H9 (cell line): ENCODE data around the gene SRCAP. TPM values are rescaled to one million over a fixed set of nuclear protein-coding genes. Genes with fewer than 3 reads are reported as not detected.

Source experiments
- DNase-seq: peaks from one replicate; pipeline ENCODE4 v3.0.0-alpha.2; 2017
- H2AFZ ChIP-seq: one replicate; pipeline ENCODE4 v1.6.1; 2013; ENCODE audit warnings: mild to moderate bottlenecking, low read length, control low read depth, moderate library complexity
- H2AK5ac ChIP-seq: 2 replicates; pipeline ENCODE4 v1.6.1; 2013; ENCODE audit warnings: low read length, control low read depth, mixed read lengths; ENCODE audit not compliant: insufficient read length
- H2BK120ac ChIP-seq: one replicate; pipeline ENCODE4 v1.6.1; 2013; ENCODE audit warnings: low read depth, mild to moderate bottlenecking, low read length, control low read depth, inconsistent platforms; ENCODE audit not compliant: poor library complexity, severe bottlenecking
- H2BK12ac ChIP-seq: 2 replicates; pipeline ENCODE4 v1.6.1; 2013; ENCODE audit warnings: low read length, control low read depth, mixed read lengths, low read depth; ENCODE audit not compliant: insufficient read length
- H2BK15ac ChIP-seq: 2 replicates; pipeline ENCODE4 v1.6.1; 2013; ENCODE audit warnings: low read depth, low read length, control low read depth
- H2BK20ac ChIP-seq: one replicate; pipeline ENCODE4 v1.6.1; 2013; ENCODE audit warnings: low read depth, mild to moderate bottlenecking, low read length, control low read depth, inconsistent platforms; ENCODE audit not compliant: poor library complexity, severe bottlenecking
- H2BK5ac ChIP-seq: 2 replicates; pipeline ENCODE4 v1.6.1; 2013; ENCODE audit warnings: low read length, control low read depth, mixed read lengths; ENCODE audit not compliant: insufficient read length
- H3K14ac ChIP-seq: 2 replicates; pipeline ENCODE4 v1.6.1; 2013; ENCODE audit warnings: low read length, control low read depth; ENCODE audit not compliant: insufficient read depth
- H3K18ac ChIP-seq: 2 replicates; pipeline ENCODE4 v1.6.1; 2013; ENCODE audit warnings: low read depth, mild to moderate bottlenecking, mixed read lengths, low read length, control low read depth; ENCODE audit not compliant: insufficient read length
- H3K23ac ChIP-seq: 2 replicates; pipeline ENCODE4 v1.6.1; 2013; ENCODE audit warnings: low read length, control low read depth, mixed read lengths, low read depth; ENCODE audit not compliant: insufficient read length
- H3K23me2 ChIP-seq: 2 replicates; pipeline ENCODE4 v1.6.1; 2013; ENCODE audit warnings: low read depth, mild to moderate bottlenecking, mixed read lengths, low read length, control low read depth; ENCODE audit not compliant: insufficient read length, poor library complexity, severe bottlenecking
- H3K27ac ChIP-seq: 2 replicates; pipeline ENCODE4 v1.5.1; 2013; ENCODE audit warnings: low read length, control low read depth, mixed read lengths, low read depth; ENCODE audit not compliant: insufficient read length
- H3K27me3 ChIP-seq: 2 replicates; pipeline ENCODE4 v1.6.1; 2013; ENCODE audit warnings: low read length, control low read depth, inconsistent platforms; ENCODE audit not compliant: insufficient read depth
- H3K4ac ChIP-seq: 2 replicates; pipeline ENCODE4 v1.6.1; 2013; ENCODE audit warnings: low read depth, mild to moderate bottlenecking, control low read depth, inconsistent platforms, low read length, moderate library complexity
- H3K4me1 ChIP-seq: 2 replicates; pipeline ENCODE4 v1.6.1; 2013; ENCODE audit warnings: low read length, control low read depth, inconsistent platforms; ENCODE audit not compliant: insufficient read depth
- H3K4me2 ChIP-seq: 2 replicates; pipeline ENCODE4 v1.6.1; 2013; ENCODE audit warnings: low read length, control low read depth, mixed read lengths; ENCODE audit not compliant: insufficient read length, insufficient read depth
- H3K56ac ChIP-seq: 2 replicates; pipeline ENCODE4 v1.6.1; 2013; ENCODE audit warnings: low read depth, mild to moderate bottlenecking, mixed read lengths, low read length, control low read depth; ENCODE audit not compliant: insufficient read length
- H3K79me1 ChIP-seq: 2 replicates; pipeline ENCODE4 v1.6.1; 2013; ENCODE audit warnings: low read depth, mild to moderate bottlenecking, moderate library complexity, low read length, control low read depth, inconsistent platforms; ENCODE audit not compliant: insufficient read depth, poor library complexity, severe bottlenecking
- H3K79me2 ChIP-seq: 2 replicates; pipeline ENCODE4 v1.6.1; 2013; ENCODE audit warnings: low read length, control low read depth, inconsistent platforms; ENCODE audit not compliant: insufficient read depth
- H3K9ac ChIP-seq: 2 replicates; pipeline ENCODE4 v1.6.1; 2013; ENCODE audit warnings: low read length, control low read depth, mixed read lengths; ENCODE audit not compliant: insufficient read length; ENCODE audit errors: extremely low read depth
- H3K9me3 ChIP-seq: one replicate; pipeline ENCODE4 v1.6.1; 2013; ENCODE audit warnings: low read depth, low read length, inconsistent platforms; ENCODE audit not compliant: control insufficient read depth
- H3T11ph ChIP-seq: one replicate; pipeline ENCODE4 v1.6.1; 2013; ENCODE audit warnings: mild to moderate bottlenecking, low read length, control low read depth, inconsistent platforms
- H4K20me1 ChIP-seq: one replicate; pipeline ENCODE4 v1.6.1; 2013; ENCODE audit not compliant: control insufficient read depth, insufficient read length, insufficient read depth
- H4K5ac ChIP-seq: 2 replicates; pipeline ENCODE4 v1.6.1; 2013; ENCODE audit warnings: low read depth, mild to moderate bottlenecking, mixed read lengths, low read length, control low read depth; ENCODE audit not compliant: insufficient read length
- H4K8ac ChIP-seq: replicated peaks from 2 replicates; pipeline ENCODE4 v1.6.1; 2013; ENCODE audit warnings: low read length, control low read depth, mixed read lengths, low read depth; ENCODE audit not compliant: insufficient read length
- H4K91ac ChIP-seq: 2 replicates; pipeline ENCODE4 v1.6.1; 2013; ENCODE audit warnings: low read depth, mild to moderate bottlenecking, moderate library complexity, mixed read lengths, low read length, control low read depth; ENCODE audit not compliant: insufficient read length
- H3K27ac Mint-ChIP-seq, 3 experiments: 2 replicates in 2 of 3; 3 replicates in 1 of 3; pipeline ENCODE4 v1.8.0; 2020 to 2021; ENCODE audit warnings: mixed read lengths in 3 of 3, mild to moderate bottlenecking in 1 of 3, moderate library complexity in 1 of 3
- H3K27me3 Mint-ChIP-seq: 2 replicates; pipeline ENCODE4 v1.8.0; 2021; ENCODE audit warnings: low read depth, mild to moderate bottlenecking, moderate library complexity, mixed read lengths
- H3K36me3 Mint-ChIP-seq, 3 experiments: 2 replicates in 2 of 3; 3 replicates in 1 of 3; pipeline ENCODE4 v1.8.0; 2020 to 2021; ENCODE audit warnings: low read depth in 3 of 3, mixed read lengths in 3 of 3; ENCODE audit not compliant: insufficient read depth in 1 of 3
- H3K4me1 Mint-ChIP-seq, 2 experiments: 2 replicates each; pipeline ENCODE4 v1.8.0; 2020; ENCODE audit warnings: mixed read lengths in 2 of 2
- H3K4me3 Mint-ChIP-seq, 2 experiments: 2 replicates in 1 of 2; 3 replicates in 1 of 2; pipeline ENCODE4 v1.8.0; 2020 to 2021; ENCODE audit warnings: mild to moderate bottlenecking in 2 of 2, mixed read lengths in 2 of 2, moderate library complexity in 1 of 2
- H3K9me3 Mint-ChIP-seq, 2 experiments: 2 replicates in 1 of 2; 3 replicates in 1 of 2; pipeline ENCODE4 v1.8.0; 2020; ENCODE audit warnings: mild to moderate bottlenecking in 2 of 2, mixed read lengths in 2 of 2, moderate library complexity in 1 of 2
- CTCF ChIP-seq: fragments of 200-600 bp; sonication (generic); conservative IDR thresholded peaks from 3 replicates; pipeline ENCODE4 v1.8.0; 2021; ENCODE audit warnings: antibody characterized with exemption, mild to moderate bottlenecking
- WGBS: extraction: QIAGEN DNeasy Blood & Tissue Kit; methylation state at CpG from one replicate; pipeline ENCODE4 v1.1.7; 2013; ENCODE audit warnings: missing lambda C conversion rate, low lambda C conversion rate, mixed read lengths; ENCODE audit not compliant: insufficient read length; ENCODE audit errors: extremely low coverage; 5-methylcytosine and 5-hydroxymethylcytosine counted together
- total RNA-seq: library from RNA; stranded (reverse); gene quantifications from 2 replicates; pipeline ENCODE4 v1.2.1, GENCODE V29; 2021

Gene SRCAP
- total RNA-seq, 1 experiment from 2014 or later: 63.1 TPM

GRCh38 chr16:30665155-30665829 is 33.7 kb upstream of the SRCAP start:
- peaks cover 5% of the 10 kb centered on the region for H3K23me2 ChIP-seq
- H3K4me1 ChIP-seq: no peaks in the 10 kb centered on the region
- TF ChIP-seq CTCF: no peak
- no peak overlapping the region for H3K23ac ChIP-seq
- H2BK15ac ChIP-seq: no peak overlapping the region
- H4K20me1 ChIP-seq: no peaks in the 10 kb centered on the region
- no peak overlapping the region for H2BK12ac ChIP-seq
- H2AK5ac ChIP-seq: no peak overlapping the region
- H2BK20ac ChIP-seq: no peak overlapping the region
- peaks cover 22% of the 10 kb centered on the region; the same call in 1 of the 2 replicates for H3K27me3 ChIP-seq
- H3K79me1 ChIP-seq: no peaks in the 10 kb centered on the region
- peaks cover 87% of the 10 kb centered on the region for H3K27me3 Mint-ChIP-seq
- no peak for DNase-seq
- no peaks in the 10 kb centered on the region for H3K79me2 ChIP-seq
- H3T11ph ChIP-seq: no peak overlapping the region
- H3K4me1 Mint-ChIP-seq: peaks cover 0 to 4% of the 10 kb centered on the region in 2 experiments; a peak in 1 of 4 replicates
- no peak overlapping the region for H3K4ac ChIP-seq
- H3K4me3 Mint-ChIP-seq: 0 out of 5 replicates have a peak overlapping the region, but pooled peaks of 1 of the 2 experiments have one; percentile 29
- no peak overlapping the region for H3K56ac ChIP-seq
- peaks cover 27 to 72% (median 62%) of the 10 kb centered on the region in 3 experiments for H3K36me3 Mint-ChIP-seq
- no peak overlapping the region for H3K18ac ChIP-seq
- H2AFZ ChIP-seq: no peak overlapping the region
- H4K8ac ChIP-seq: no peak overlapping the region
- WGBS: no CpG with 5 or more reads among the region's 22 CpGs
- no peak overlapping the region for H4K5ac ChIP-seq
- no peak overlapping the region for H3K9ac ChIP-seq
- no peak overlapping the region for H3K27ac ChIP-seq
- no peaks in the 10 kb centered on the region for H3K9me3 ChIP-seq
- H3K4me2 ChIP-seq: no peak overlapping the region
- no peak overlapping the region for H3K14ac ChIP-seq
- H2BK5ac ChIP-seq: no peak overlapping the region
- no peak overlapping the region for H2BK120ac ChIP-seq
- H3K9me3 Mint-ChIP-seq: no peaks in the 10 kb centered on the region
- no peak overlapping the region for H3K27ac Mint-ChIP-seq
- H4K91ac ChIP-seq: no peak overlapping the region
